BLaER1 (cell line): ENCODE results near the gene UBASH3A.

ENCODE experiments used
- H3K27ac ChIP-seq: shearing (Covaris generic); formaldehyde crosslinking; 2 replicates; pipeline ENCODE4 v1.8.1; 2022
- H3K27me3 ChIP-seq: shearing (Covaris generic); formaldehyde crosslinking; 2 replicates; pipeline ENCODE4 v1.8.1; 2022
- H3K36me3 ChIP-seq: shearing (Covaris generic); formaldehyde crosslinking; 2 replicates; pipeline ENCODE4 v1.8.1; 2022
- H3K4me1 ChIP-seq: shearing (Covaris generic); formaldehyde crosslinking; 2 replicates; pipeline ENCODE4 v1.8.1; 2022
- H3K4me2 ChIP-seq: shearing (Covaris generic); formaldehyde crosslinking; 2 replicates; pipeline ENCODE4 v1.8.1; 2022
- H3K4me3 ChIP-seq: shearing (Covaris generic); formaldehyde crosslinking; 2 replicates; pipeline ENCODE4 v1.8.1; 2022
- H3K9ac ChIP-seq: shearing (Covaris generic); formaldehyde crosslinking; 2 replicates; pipeline ENCODE4 v1.8.1; 2022
- H3K9me3 ChIP-seq: shearing (Covaris generic); formaldehyde crosslinking; 2 replicates; pipeline ENCODE4 v1.8.1; 2022
- H4K20me1 ChIP-seq: shearing (Covaris generic); formaldehyde crosslinking; 2 replicates; pipeline ENCODE4 v1.8.1; 2022
- Cebpa-rat ChIP-seq: shearing (Covaris generic); IDR thresholded peaks from 2 replicates; pipeline ENCODE4 v1.8.1; 2022

The UBASH3A gene

GRCh38 chr21:42459546-42460215 is 56.0 kb downstream of the UBASH3A start:
- peaks cover 77% of the 10 kb centered on the region for H3K4me1 ChIP-seq
- no peak for TF ChIP-seq Cebpa-rat
- H4K20me1 ChIP-seq, result no peaks in the 10 kb centered on the region
- no peak overlapping the region for H3K27ac ChIP-seq
- no peaks in the 10 kb centered on the region for H3K36me3 ChIP-seq
- no peak overlapping the region; the same call in 1 of the 2 replicates for H3K9ac ChIP-seq
- peak overlapping the region; percentile 81 for H3K4me2 ChIP-seq
- no peak overlapping the region for H3K4me3 ChIP-seq
- no peaks in the 10 kb centered on the region for H3K27me3 ChIP-seq
- no peaks in the 10 kb centered on the region; the same call in 1 of the 2 replicates for H3K9me3 ChIP-seq

- no peaks in the 10 kb centered on the region for H4K20me1 ChIP-seq
- 0 out of 2 replicates have a peak overlapping the region, but pooled peaks have one; percentile 2 for H3K4me3 ChIP-seq
- no peaks in the 10 kb centered on the region; the same call in 1 of the 2 replicates for H3K9me3 ChIP-seq
- no peak for TF ChIP-seq Cebpa-rat
- 0 out of 2 replicates have a peak overlapping the region, but pooled peaks have one; percentile 37 for H3K27ac ChIP-seq
- no peaks in the 10 kb centered on the region for H3K27me3 ChIP-seq
- no peaks in the 10 kb centered on the region for H3K36me3 ChIP-seq
- peak overlapping the region; percentile 81 for H3K4me2 ChIP-seq
- no peak overlapping the region; the same call in 1 of the 2 replicates for H3K9ac ChIP-seq
- peaks cover 77% of the 10 kb centered on the region for H3K4me1 ChIP-seq
Observed at GRCh38 chr21:42460391-42461184, 56.9 kb downstream of the UBASH3A start.

- H3K4me2 ChIP-seq, result peak overlapping the region; percentile 81
- peaks cover 77% of the 10 kb centered on the region for H3K4me1 ChIP-seq
- no peaks in the 10 kb centered on the region for H3K36me3 ChIP-seq
- H4K20me1 ChIP-seq, result no peaks in the 10 kb centered on the region
- TF ChIP-seq Cebpa-rat, result no peak
- H3K9ac ChIP-seq, result no peak overlapping the region
- H3K27me3 ChIP-seq, result no peaks in the 10 kb centered on the region
- no peak overlapping the region for H3K27ac ChIP-seq
- H3K9me3 ChIP-seq, result no peaks in the 10 kb centered on the region; the same call in 1 of the 2 replicates
- H3K4me3 ChIP-seq, result no peak overlapping the region
Observed at GRCh38 chr21:42461185-42461520, 57.5 kb downstream of the UBASH3A start.

- Histone ChIP-seq H3K4me1 (peaks cover 81% of the 10 kb centered on the region), H3K27ac (no peak overlapping the region), H3K9me3 (no peaks in the 10 kb centered on the region; the same call in 1 of the 2 replicates), H4K20me1 (no peaks in the 10 kb centered on the region), H3K9ac (no peak overlapping the region), H3K4me2 (peak overlapping the region; percentile 81), H3K36me3 (no peaks in the 10 kb centered on the region), H3K27me3 (no peaks in the 10 kb centered on the region), H3K4me3 (no peak overlapping the region)
- no peak for TF ChIP-seq Cebpa-rat
Observed at GRCh38 chr21:42461881-42462877, 58.5 kb downstream of the UBASH3A start.

GRCh38 chr21:42463861-42464515 is 60.3 kb downstream of the UBASH3A start:
- H4K20me1 ChIP-seq, result no peaks in the 10 kb centered on the region
- H3K4me1 ChIP-seq, result peaks cover 96% of the 10 kb centered on the region
- H3K27me3 ChIP-seq, result no peaks in the 10 kb centered on the region
- H3K36me3 ChIP-seq, result no peaks in the 10 kb centered on the region
- H3K9me3 ChIP-seq, result no peaks in the 10 kb centered on the region
- H3K27ac ChIP-seq, result peak overlapping the region; percentile 33
- H3K4me3 ChIP-seq, result no peak overlapping the region; the same call in 1 of the 2 replicates
- no peak overlapping the region for H3K9ac ChIP-seq
- TF ChIP-seq Cebpa-rat, result no peak
- H3K4me2 ChIP-seq, result peak overlapping the region; percentile 95

GRCh38 chr21:42465008-42465802 is 61.5 kb downstream of the UBASH3A start:
- Histone ChIP-seq H3K4me2 (peak overlapping the region; percentile 95), H3K4me1 (peaks cover 85% of the 10 kb centered on the region), H3K9me3 (no peaks in the 10 kb centered on the region), H3K27ac (peak overlapping the region; percentile 10; the same call in 1 of the 2 replicates), H3K27me3 (no peaks in the 10 kb centered on the region), H3K4me3 (peak overlapping the region; percentile 45), H3K9ac (no peak overlapping the region), H3K36me3 (no peaks in the 10 kb centered on the region), H4K20me1 (no peaks in the 10 kb centered on the region)
- TF ChIP-seq Cebpa-rat, result no peak

- no peaks in the 10 kb centered on the region for H3K36me3 ChIP-seq
- no peaks in the 10 kb centered on the region for H3K27me3 ChIP-seq
- H3K4me1 ChIP-seq, result peaks cover 79% of the 10 kb centered on the region
- H3K27ac ChIP-seq, result peak overlapping the region; percentile 10; the same call in 1 of the 2 replicates
- H3K9me3 ChIP-seq, result no peaks in the 10 kb centered on the region
- no peak for TF ChIP-seq Cebpa-rat
- peak overlapping the region; percentile 45 for H3K4me3 ChIP-seq
- no peaks in the 10 kb centered on the region for H4K20me1 ChIP-seq
- H3K4me2 ChIP-seq, result peak overlapping the region; percentile 95
- no peak overlapping the region for H3K9ac ChIP-seq
Observed at GRCh38 chr21:42465803-42466127, 62.1 kb downstream of the UBASH3A start.

GRCh38 chr21:42466700-42467099 is 63.0 kb downstream of the UBASH3A start:
- Histone ChIP-seq H3K4me3 (no peak overlapping the region), H3K4me1 (peaks cover 77% of the 10 kb centered on the region), H3K27me3 (no peaks in the 10 kb centered on the region), H3K4me2 (peak overlapping the region; percentile 95), H3K9ac (no peak overlapping the region), H3K9me3 (no peaks in the 10 kb centered on the region), H3K36me3 (no peaks in the 10 kb centered on the region), H4K20me1 (no peaks in the 10 kb centered on the region), H3K27ac (no peak overlapping the region)
- TF ChIP-seq Cebpa-rat, result no peak
